Measurements from ENCODE around the gene TTLL4.

Gene TTLL4

GRCh38 chr2:218732052-218732760, 21.6 kb downstream of the TTLL4 start:
- TF ChIP-seq CTCF (IDR thresholded peaks at IDR 0.05; ENCODE audit: low read depth, low read length) = no peak
- DNase-seq (ENCODE audit: extremely low read depth, low read depth) = no peak

- no peak for DNase-seq (ENCODE audit: extremely low read depth, low read depth)
- TF ChIP-seq CTCF (IDR thresholded peaks at IDR 0.05; ENCODE audit: low read depth, low read length) = no peak
Measured at GRCh38 chr2:218732761-218733158, 22.1 kb downstream of the TTLL4 start.

GRCh38 chr2:218733171-218734021, 22.8 kb downstream of the TTLL4 start:
- DNase-seq (ENCODE audit: extremely low read depth, low read depth) = no peak
- TF ChIP-seq CTCF (IDR thresholded peaks at IDR 0.05; ENCODE audit: low read depth, low read length) = no peak

GRCh38 chr2:218734190-218734975, 23.7 kb downstream of the TTLL4 start:
- DNase-seq (ENCODE audit: extremely low read depth, low read depth) = no peak
- no peak for TF ChIP-seq CTCF (IDR thresholded peaks at IDR 0.05; ENCODE audit: low read depth, low read length)

GRCh38 chr2:218736531-218736930, 25.9 kb downstream of the TTLL4 start:
- DNase-seq (ENCODE audit: extremely low read depth, low read depth) = no peak
- TF ChIP-seq CTCF (IDR thresholded peaks at IDR 0.05; ENCODE audit: low read depth, low read length) = no peak

GRCh38 chr2:218743068-218743467, 32.4 kb downstream of the TTLL4 start:
- no peak for DNase-seq (ENCODE audit: extremely low read depth, low read depth)
- no peak for TF ChIP-seq CTCF (IDR thresholded peaks at IDR 0.05; ENCODE audit: low read depth, low read length)
